ENCODE measurements around the gene TBC1D10A.
"Not testable (repeated sequence)": the region's sequence is repeated elsewhere in the genome, so short reads cannot be mapped to it uniquely, and the experiment has no call there.

The TBC1D10A gene

GRCh38 chr22:30338802-30339201 is 12.1 kb upstream of the TBC1D10A start:
- Histone ChIP-seq H3K27ac (replicated peaks) (no peak overlapping the region), H3K27me3 (ENCODE audit: insufficient read depth, poor library complexity, severe bottlenecking) (no peaks in the 10 kb centered on the region)
- TF ChIP-seq POLR2AphosphoS5 (IDR thresholded peaks at IDR 0.05; ENCODE audit: low read depth): no peak
- no peak for TF ChIP-seq CTCF (IDR thresholded peaks at IDR 0.05; ENCODE audit: insufficient read depth, low read length)
- TF ChIP-seq SPI1 (IDR thresholded peaks at IDR 0.05; ENCODE audit: borderline replicate concordance, low read depth): no peak
- no peak for TF ChIP-seq GABPA (IDR thresholded peaks at IDR 0.05; ENCODE audit: low read depth)
- no peak for TF ChIP-seq REST (IDR thresholded peaks at IDR 0.05; ENCODE audit: insufficient replicate concordance, low read depth)

GRCh38 chr22:30338341-30338740 is 11.6 kb upstream of the TBC1D10A start:
- H3K27ac ChIP-seq (replicated peaks): not testable (repeated sequence)

More at GRCh38 chr22:30338802-30339201, 12.1 kb upstream of the TBC1D10A start:
- DNase-seq (ENCODE audit: low read depth in 1 of 2, low spot score in 1 of 2): no peak
- H3K4me3 ChIP-seq (replicated peaks; ENCODE audit: insufficient read depth, low read length): no peak overlapping the region

DNA sequence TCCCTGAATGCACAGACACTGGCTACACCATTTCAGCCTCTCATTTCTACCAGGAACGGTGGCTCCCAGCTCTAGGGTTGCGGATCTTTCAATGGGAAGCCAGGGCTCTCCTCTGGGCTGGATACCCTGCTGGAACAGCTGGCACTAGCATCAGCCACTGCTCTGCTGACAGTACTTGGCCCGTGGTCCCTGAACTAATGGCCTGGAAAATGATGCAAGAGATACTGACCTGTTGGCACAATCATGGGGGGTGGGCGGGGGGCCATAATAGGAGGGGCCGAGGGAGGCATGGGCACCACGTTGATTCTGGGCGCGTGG is 10.7 kb upstream of the TBC1D10A start:
- Histone ChIP-seq H3K27me3 (ENCODE audit: insufficient read depth, poor library complexity, severe bottlenecking) (no peaks in the 10 kb centered on the region), H3K27ac (replicated peaks) (no peak overlapping the region), H3K4me3 (replicated peaks; ENCODE audit: insufficient read depth, low read length) (no peak overlapping the region)
- no peak for DNase-seq (ENCODE audit: low read depth in 1 of 2, low spot score in 1 of 2)
- TF ChIP-seq CTCF (IDR thresholded peaks at IDR 0.05; ENCODE audit: insufficient read depth, low read length) (no peak), REST (IDR thresholded peaks at IDR 0.05; ENCODE audit: insufficient replicate concordance, low read depth) (no peak)

More at GRCh38 chr22:30338341-30338740, 11.6 kb upstream of the TBC1D10A start:
- H3K27me3 ChIP-seq (ENCODE audit: insufficient read depth, poor library complexity, severe bottlenecking); H3K4me3 ChIP-seq (replicated peaks; ENCODE audit: insufficient read depth, low read length); DNase-seq (ENCODE audit: low read depth in 1 of 2, low spot score in 1 of 2): not testable (repeated sequence)

- DNase-seq (ENCODE audit: low read depth in 1 of 2, low spot score in 1 of 2): no peak
- H3K27me3 ChIP-seq (ENCODE audit: insufficient read depth, poor library complexity, severe bottlenecking): no peaks in the 10 kb centered on the region
- no peak overlapping the region for H3K4me3 ChIP-seq (replicated peaks; ENCODE audit: insufficient read depth, low read length)
- no peak overlapping the region for H3K27ac ChIP-seq (replicated peaks)
- TF ChIP-seq POLR2AphosphoS5 (IDR thresholded peaks at IDR 0.05; ENCODE audit: low read depth): no peak
Observed at GRCh38 chr22:30336752-30337460, 10.2 kb upstream of the TBC1D10A start.

- Histone ChIP-seq H3K27me3 (ENCODE audit: insufficient read depth, poor library complexity, severe bottlenecking) (no peaks in the 10 kb centered on the region), H3K4me3 (replicated peaks; ENCODE audit: insufficient read depth, low read length) (no peak overlapping the region), H3K27ac (replicated peaks) (no peak overlapping the region)
- no peak for TF ChIP-seq POLR2AphosphoS5 (IDR thresholded peaks at IDR 0.05; ENCODE audit: low read depth)
- TF ChIP-seq REST (IDR thresholded peaks at IDR 0.05; ENCODE audit: insufficient replicate concordance, low read depth): no peak
- TF ChIP-seq CTCF (IDR thresholded peaks at IDR 0.05; ENCODE audit: insufficient read depth, low read length): no peak
- no peak for TF ChIP-seq SPI1 (IDR thresholded peaks at IDR 0.05; ENCODE audit: borderline replicate concordance, low read depth)
- no peak for TF ChIP-seq GABPA (IDR thresholded peaks at IDR 0.05; ENCODE audit: low read depth)
- DNase-seq (ENCODE audit: low read depth in 1 of 2, low spot score in 1 of 2): no peak
Observed at GRCh38 chr22:30335236-30335635, 8.5 kb upstream of the TBC1D10A start.
